CMK (cell line): ENCODE data around the gene MAP3K1.

Experiments used
- DNase-seq: peaks from one replicate; pipeline ENCODE4 v3.0.0-alpha.2; 2010; ENCODE audit warnings: low read depth

The MAP3K1 gene

DNA sequence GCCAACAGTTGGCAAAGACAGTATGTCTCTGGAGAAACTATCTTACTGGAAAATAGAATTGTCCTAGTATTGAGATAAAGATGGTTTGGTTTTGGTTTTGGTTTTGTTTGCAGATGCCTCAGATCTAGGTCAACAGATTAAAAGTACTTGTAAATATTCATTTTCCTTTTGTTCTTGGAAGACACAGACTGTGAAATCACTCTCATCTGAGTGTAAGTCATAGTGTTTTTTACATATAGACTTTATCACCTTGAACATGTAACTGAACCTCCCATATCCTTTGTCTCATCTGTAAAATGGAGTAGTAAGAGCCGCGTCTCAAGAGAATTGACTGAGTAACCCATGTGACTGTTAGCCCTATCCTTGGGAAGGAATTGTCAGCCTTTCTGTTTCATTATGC lies 34.3 kb downstream of the MAP3K1 start:
- DNase-seq, result no peak

DNA sequence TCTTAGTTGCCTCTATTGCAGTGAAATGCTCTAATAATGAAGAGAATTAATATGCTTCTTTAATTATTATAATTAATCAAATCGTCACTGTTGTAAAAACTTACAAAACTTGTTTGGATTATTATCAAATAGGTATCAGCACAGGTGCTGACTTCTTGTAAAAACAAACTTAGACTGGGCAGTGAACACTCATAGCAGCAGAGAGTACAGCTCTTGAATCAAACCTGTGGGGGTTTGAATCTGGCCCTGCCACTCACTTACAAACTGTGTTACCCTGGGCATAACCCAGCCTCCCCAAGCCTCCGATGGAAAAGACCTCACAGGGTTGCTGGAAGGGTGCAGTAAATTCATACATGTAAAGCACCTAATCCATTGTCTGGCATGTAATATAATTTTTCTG lies 35.1 kb downstream of the MAP3K1 start:
- no peak for DNase-seq

GRCh38 chr5:56851258-56851941 lies 36.1 kb downstream of the MAP3K1 start:
- no peak for DNase-seq

- DNase-seq, result no peak
These were observed 37.1 kb downstream of the MAP3K1 start for GRCh38 chr5:56852228-56853000.

DNA sequence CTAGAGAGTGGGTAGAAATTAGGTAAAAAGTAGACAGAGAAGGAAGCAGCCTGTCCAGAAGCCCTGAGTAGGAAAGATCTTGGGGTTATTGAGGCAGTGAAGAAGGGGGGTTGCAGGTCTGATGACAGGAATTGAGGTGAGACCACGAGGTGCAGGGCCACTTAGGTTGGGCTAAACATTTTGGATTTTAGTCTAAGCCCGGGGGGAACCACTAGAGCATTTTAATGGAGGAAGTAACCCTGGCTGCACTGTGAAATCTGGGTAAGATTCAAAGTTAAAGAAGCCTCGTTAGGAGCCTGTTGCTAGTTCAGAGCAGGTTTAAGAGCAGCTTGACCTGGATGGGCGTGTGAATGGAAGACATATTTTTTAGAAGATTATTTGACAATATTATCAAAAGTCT lies 38.3 kb downstream of the MAP3K1 start:
- no peak for DNase-seq

- no peak for DNase-seq
These were observed 39.6 kb downstream of the MAP3K1 start for GRCh38 chr5:56854920-56855319.

DNA sequence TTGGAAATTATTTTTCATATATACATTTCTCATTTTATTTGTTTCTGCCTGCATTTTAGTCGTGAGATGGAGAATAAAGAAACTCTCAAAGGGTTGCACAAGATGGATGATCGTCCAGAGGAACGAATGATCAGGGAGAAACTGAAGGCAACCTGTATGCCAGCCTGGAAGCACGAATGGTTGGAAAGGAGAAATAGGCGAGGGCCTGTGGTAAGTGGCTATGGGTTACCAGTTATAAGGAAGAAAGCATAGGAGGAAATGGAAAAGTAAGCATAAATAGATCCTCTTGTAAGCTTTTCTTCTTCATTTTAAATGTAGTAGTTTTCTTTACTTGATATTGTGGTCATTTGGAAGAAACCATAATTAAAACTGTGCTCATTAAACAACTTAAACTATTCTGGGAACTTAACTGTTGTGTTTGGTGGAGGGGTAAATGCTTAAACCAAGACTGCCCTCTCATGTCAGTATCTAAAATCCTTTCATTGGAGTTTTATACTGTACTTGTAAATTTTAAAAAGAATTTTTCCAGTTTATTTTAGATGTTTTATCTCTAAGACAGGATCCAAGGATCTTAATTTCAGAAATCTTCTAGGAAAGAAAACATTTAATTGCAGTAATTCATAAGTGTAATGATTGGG lies 41.3 kb downstream of the MAP3K1 start:
- no peak for DNase-seq

GRCh38 chr5:56858777-56859442 lies 43.6 kb downstream of the MAP3K1 start:
- DNase-seq, result no peak

DNA sequence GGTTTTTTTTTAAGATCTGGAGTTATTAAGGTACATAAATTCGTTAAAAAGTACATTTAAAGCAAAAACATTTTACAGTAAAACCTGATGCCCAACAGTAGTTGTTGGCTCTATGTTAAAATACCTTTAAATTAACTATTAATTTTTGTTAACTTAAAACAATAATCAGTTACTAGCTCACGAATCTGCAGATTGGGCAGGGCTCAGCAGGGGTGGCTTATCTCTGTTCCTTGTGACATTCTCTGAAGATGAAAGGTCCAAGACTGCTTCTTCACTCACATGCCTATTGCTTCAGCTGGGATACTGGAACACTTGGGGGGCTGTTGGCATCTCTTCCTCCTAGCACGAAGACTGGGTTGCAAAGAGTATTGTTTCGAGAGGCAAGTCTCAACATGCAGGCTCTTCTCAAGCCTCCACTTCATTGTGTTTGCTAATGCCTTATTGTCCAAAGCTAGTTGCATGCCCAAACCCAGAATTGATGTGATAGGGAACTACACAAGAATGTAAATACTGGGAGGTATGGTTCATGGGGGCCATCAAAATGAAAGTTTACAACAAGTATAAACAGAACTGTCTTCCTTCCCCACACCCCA lies 46.6 kb downstream of the MAP3K1 start:
- DNase-seq, result no peak

DNA sequence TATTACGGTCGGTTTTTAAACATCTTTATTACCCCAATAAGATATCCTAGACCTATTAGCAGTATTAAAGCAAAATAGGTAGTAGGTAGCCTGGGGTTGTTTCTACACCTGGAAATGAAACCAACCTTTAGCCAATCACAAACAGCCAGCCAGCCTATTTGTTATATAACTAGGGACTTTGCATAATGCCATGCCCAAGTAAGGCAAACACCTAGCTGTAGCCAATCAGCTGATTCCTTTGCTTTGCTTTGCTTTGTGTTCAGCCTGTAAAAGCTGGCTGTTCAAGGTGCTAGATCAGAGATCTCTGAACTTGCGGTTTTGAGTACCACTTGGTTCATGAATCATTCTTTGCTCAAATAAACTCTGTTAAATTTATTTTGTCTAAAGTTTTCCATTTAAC lies 47.6 kb downstream of the MAP3K1 start:
- no peak for DNase-seq

DNA sequence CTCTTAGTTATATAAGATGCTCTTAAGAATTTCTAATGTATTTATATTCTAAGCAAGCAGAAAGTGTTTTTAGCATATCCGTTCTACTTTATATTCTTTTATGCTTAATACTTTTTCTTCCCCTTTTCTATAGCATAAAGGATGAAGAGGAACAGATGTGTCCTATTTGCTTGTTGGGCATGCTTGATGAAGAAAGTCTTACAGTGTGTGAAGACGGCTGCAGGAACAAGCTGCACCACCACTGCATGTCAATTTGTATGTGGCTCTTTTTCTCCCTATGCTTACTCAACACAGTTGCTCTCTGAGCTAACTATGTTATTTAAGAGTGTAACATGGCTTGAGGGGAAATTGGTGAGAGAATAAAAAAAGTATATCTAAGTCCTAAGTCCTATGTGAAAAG lies 56.4 kb downstream of the MAP3K1 start:
- no peak for DNase-seq

DNA sequence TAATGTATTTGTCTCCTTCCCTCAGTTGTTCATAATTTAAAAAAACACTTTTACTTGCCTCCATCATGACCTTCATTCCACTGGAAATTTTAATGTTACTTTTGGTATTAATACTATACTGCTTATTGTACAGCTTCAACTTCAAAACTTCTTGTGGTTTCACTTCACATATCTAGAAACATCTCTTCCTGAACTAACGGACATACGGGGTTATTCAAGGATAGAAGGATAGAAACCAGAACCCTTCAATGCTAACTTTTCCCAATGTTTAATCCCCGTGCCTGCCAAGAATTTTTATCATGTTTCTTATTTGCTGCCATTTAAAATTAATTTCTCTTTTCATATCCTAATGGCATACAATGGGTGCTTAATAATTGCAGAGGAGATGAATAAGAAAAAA lies 57.7 kb downstream of the MAP3K1 start:
- no peak for DNase-seq

- DNase-seq, result no peak
These were observed 61.0 kb downstream of the MAP3K1 start for GRCh38 chr5:56876327-56876726.

GRCh38 chr5:56881571-56881970 lies 66.2 kb downstream of the MAP3K1 start:
- DNase-seq, result no peak

GRCh38 chr5:56893251-56893951 lies 78.1 kb downstream of the MAP3K1 start:
- DNase-seq, result no peak

DNA sequence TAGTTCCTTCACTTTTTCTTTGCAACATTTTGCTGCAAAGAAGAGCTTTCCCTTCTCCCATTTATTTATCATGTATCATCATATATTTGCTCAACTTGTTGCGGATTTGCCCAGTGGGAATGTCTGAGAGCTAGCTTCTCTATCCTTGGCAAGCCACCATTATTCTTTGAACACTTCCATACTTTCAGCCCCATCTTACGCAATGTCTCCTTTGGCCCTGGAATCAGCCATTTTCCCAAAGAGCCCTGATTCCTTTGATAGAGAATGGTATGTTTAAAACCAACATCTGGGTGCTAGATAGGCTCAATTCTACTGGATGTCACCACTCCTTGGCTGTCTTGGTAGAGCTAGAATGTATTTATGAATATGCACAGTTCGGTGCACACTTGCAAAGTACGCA lies 81.4 kb downstream of the MAP3K1 start:
- no peak for DNase-seq

- no peak for DNase-seq
These were observed 82.9 kb downstream of the MAP3K1 start for GRCh38 chr5:56898213-56898612.

DNA sequence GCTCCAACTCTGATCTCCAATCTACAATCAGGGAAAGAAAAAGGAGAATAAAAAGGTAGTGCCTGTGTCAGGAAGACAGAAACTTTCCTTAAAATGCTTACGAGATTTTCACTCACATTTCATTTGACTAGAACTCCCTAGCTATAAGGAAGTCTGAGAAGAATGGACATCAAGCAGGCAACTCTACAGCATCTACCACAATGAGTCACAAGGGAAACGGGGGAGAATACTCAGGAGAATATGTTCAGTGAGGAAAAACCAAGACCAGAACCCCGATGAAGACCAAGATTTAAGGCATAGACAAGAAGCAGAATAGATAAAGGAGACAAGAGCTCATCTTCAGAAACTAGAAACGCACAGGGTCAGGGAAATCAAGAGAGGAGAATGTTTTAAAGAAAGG lies 85.0 kb downstream of the MAP3K1 start:
- no peak for DNase-seq

DNA sequence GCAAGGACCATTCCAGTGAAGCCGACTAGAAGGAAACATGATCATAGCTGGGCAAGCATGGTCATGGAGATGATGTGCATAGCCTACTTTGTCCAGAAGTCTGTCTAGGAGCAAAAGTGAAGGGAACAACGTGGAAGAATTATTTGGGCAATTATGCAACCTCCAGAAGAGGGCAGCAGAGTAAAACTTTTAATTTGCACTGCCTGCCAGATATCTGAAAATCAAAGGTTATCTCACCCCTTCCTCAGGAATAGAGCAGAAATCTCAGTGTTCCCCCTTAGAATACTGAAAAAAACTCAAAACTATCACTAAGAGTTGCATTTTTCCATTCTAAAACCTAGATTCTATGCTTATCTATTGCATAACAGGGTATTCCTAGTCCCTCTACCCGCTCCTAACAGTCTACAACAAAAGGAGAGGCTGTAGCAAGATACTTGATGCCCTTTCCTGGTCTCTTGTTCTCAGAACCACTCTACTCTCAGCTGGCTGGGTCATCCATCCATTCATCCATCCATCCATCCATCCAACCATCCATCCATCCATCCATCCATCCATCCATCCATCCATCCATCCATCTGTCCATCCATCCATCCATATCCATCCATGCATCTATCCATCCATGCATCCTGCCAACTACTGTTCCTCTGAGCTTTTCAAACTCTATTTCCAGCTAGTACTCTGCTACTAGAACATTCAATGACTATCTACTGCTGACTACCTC lies 85.7 kb downstream of the MAP3K1 start:
- DNase-seq, result no peak

DNA sequence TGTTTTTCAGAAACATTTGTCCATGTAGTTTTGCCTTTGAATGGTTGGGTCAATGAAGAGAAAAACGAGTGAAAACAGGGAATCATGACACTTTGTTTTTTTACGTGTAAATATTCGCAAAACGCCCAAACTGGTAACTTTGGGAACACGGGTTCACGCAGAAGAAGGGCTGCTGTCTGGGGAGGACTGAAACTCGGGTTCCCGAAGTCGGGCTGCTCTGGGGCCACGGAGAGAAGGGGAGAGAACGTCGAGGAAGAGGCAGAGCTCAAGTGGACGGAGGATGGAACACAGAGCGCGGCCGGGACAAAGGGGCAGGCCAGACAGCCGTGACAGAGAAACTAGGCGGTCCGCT lies 93.6 kb downstream of the MAP3K1 start:
- DNase-seq, result no peak
